ENCODE measurements around the gene MGMT.

The MGMT gene

DNA sequence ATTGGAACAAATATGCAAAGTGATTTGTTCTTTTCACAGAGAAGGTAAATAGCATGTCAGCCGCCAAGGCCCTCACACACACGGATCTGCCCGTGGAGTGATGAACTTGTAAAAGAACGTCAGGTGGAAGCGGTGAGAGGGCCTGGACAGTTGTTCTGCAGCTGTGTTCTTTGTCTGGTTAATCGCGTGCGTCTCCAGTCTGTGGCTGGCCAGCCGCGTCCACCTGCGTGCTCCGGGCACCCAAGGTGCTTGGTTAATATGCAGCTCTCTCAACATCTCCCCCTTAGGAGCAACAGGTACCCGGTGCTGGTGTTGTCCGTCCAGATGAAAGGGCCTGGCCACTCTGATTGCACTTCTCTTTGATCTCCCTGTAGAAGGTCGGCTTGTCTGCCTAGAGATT, 162.9 kb downstream of the MGMT start:
- DNase-seq, result no peak

DNA sequence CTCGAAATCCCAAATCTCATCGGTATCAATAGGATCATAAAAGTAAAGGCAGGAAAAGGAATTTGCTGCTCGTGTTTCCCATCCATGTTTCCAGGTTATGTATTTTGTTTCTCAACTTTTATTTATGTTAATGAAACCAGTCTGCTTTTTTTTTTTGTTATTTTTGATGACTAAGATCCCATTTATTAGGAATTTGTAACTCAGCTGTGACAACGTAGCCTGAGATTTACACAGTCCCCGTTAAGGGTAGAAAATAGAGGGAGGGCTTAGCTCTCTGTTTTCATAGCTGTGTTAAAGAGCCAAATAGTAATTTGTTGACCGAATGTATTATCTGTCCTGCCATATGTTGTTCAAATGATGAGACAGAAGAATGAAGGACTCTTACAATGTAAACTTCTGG, 164.0 kb downstream of the MGMT start:
- no peak for DNase-seq

DNA sequence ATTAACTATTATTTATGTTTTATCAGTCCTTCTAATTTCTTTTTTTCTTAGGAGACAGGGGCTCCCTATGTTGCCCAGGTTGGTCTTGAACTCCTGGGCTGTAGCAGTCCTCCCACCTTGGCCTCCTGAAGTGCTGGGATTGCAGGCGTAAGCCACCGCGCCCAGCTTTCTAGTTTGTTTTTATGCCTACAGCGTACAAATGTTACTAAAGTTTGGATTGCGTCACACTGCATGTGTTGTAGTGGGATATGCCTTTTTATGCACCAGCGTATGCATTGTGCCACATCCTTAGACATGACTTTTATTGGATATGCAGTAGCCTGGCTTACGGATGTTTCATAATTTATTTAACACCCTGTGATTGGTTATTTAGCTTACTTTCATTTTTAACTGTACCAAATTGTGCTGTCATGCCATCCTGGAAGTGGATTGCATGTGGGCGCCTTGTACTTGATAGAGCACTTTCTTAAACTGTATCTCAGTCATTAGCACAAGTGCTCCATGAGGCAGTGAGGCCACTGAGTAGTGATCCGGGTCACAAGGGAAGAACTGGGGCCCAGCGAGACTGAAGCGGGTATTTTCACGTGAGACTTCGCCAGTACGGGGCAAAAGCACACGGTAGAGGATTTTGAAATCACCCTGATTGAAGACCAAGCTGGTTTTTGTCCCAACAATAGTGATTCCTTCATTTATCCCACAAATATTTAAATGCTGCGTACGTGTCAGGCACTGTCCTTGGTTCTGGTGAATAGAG, 165.0 kb downstream of the MGMT start:
- DNase-seq, result no peak

DNA sequence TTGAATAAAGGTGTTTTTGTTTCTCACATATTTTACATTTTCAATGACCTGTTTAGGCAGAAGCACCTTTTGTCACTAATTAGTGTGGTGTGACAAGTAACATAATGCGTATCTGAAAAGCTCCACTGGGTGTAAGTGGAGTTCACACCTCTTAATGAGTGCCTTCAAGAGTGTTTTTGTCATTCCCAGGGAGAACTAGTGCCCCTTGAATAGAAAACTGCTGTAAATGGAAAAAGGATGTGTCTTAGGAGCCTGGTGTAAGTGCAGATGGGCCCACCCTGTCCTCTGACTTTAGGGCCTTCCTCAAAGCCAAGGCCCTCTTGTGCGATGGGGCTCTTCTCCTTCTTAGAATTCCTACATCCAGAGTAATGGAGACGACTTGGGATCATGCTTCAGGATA, 170.0 kb downstream of the MGMT start:
- no peak for DNase-seq

DNA sequence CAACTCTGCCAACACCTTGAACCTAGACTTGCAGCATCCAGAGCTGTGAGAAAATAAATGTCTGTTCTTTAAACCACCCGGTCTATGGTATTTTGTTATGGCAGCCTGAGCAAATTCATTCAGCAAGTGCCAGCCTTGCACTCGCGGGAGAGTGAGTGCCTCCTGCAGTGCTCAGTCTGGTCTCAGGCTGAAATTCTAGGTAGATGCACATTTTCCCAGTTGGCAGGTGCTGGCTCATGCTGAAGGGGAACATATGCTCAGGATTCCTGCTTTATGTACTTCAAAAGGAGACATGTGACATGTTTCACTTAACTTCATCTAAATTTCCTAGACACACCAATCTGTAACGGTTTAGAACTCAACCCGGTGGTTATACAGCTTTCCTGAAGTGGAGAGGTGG, 170.8 kb downstream of the MGMT start:
- no peak for DNase-seq

DNA sequence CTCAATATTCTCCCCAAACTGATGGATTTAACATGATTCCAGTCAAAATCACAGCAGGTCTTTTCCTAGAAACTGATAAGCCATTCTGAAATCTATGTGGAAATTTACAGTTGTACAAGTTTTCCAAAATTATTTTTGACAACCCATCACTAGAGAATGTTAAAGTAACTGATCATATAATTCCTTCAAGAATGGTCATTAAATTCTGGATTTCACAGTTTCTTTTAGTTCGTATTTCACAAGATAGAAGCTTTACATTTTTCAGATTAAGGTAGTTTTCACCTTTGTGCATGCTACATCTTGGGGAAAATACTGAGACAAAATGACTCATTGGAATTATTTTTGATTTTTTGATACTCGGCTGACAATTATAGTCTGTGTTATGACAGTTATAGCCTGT, 174.3 kb downstream of the MGMT start:
- DNase-seq, result no peak

DNA sequence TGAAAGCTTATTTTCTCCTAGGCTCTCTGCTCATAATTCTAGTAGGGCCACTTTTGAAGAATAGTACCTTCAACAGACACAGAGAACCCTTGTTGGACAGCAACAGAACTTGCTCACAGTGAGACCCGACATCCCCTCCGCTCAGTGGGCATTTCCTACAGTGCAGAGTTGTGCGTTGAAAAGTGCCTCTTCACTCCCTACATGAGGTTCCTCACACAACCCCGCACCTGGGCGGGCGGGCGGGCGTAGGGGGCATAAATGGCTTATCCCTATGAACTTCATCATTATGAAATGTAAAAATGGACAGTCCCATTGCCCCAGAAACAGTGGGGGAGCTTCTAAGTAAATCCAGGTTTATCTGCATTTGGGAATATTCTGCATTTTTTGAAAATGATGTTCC, 174.9 kb downstream of the MGMT start:
- DNase-seq, result no peak

DNA sequence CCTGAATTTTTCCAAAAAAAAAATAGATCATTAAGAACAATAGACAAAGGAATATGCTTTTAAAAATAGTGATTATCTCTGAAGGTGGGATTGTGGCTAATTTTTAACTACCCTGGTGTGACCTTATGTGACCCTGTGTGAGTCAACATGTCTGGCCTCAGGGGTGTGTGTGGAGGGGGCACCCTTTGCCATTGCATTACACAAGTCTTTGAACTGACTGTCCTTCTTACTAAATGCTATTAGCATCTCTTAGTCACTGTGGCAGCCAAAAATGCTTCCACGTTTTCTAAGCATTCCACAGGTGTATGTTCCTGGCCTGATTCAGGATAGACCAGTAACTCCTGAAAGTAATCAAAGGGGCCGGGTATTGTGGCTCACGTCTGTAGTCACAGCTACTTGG, 175.4 kb downstream of the MGMT start:
- no peak for DNase-seq

DNA sequence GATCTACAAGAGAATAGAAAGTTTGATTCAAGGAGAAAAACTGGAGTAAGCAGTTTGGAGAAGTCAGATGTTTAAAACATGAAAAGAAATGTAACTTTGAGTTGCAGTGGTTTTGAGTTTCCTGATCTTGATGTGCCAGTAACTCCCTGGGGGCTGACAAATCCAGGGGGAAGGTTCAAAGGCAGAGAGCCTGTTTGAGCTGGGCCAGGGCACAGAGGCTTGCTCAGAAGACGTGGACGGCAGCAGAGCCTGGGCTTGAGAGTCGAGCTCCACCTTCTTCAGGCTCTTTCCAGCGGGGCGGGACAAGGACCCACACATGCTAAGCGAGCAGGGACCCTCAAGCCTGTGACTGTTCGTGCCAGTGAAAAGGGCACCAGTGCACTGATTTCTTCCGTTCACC, 176.2 kb downstream of the MGMT start:
- no peak for DNase-seq

DNA sequence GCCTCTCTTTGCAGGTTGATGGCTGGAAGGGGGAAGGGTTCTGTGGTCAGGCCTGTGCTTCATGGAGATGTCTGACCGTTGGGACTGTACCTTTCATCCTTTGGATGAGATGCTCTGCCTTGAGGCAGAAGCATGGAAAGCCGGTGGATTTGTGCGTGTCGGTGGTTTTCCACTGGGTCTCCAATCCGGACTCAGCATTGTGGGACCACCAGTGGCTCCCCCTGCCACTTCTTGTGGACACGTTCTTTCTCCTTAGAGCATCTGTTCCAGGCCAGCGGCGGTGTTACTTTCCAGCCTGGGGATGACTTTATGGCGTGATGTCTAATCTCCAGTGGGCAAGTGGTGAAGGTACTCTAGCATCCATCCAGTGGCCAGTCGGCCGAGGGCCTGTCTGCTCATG, 178.4 kb downstream of the MGMT start:
- no peak for DNase-seq

DNA sequence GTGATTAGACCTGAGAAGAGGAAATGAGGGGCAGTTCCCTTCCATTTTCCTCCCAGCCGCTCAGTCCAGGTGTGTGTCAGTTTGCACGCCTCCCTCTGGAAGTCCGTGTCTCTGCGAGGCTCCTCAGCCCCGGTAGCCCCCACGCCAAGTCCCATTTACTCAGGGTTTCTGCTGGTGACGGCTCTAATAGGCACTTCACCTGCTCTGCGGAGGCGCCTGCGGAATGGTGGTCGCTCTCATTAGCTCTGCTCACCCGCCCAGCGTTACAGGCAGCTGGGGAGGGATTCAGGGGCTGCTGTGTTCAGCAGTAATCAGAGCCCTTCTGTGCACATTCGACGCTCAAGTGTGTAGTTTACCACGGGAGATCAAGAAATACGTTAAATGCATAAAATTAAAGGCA, 179.9 kb downstream of the MGMT start:
- DNase-seq, result no peak

DNA sequence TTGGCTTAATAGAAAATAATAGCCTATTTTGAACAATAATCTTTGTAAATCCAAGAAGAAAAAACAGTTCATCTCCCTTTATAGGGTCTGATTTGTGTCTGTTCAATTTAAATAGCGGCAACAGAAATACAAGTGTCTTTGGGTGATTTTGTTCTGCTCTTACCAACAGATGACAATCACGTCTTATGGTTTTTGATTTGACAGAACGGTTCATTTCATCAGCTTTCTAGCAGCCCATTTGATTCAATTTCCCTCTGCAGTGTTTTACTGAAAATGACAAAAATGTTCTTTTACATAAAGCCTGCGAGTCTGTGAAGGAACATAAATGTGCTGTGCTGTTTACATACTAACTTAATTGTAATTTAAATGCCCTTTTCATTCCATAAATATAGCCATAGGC, 180.5 kb downstream of the MGMT start:
- no peak for DNase-seq

DNA sequence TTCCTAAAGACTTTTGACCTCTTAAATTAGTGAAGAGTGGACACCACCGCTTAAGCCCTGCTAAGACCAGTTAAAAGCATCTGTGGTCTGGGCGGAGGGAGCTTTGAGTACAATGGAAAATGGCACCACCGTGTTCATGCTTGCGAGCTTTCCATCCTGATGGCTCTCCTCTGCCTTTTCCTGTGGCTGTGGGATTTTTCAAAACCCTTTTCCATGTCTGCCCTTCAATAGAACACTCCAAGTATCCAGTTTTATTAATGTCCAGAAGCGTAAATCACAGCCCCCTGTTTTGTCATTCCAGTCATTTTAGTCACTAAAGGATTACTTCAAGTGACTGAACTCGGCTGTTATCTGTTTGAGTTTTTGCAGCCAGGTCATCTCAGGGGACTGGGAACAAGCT, 181.8 kb downstream of the MGMT start:
- DNase-seq, result no peak

DNA sequence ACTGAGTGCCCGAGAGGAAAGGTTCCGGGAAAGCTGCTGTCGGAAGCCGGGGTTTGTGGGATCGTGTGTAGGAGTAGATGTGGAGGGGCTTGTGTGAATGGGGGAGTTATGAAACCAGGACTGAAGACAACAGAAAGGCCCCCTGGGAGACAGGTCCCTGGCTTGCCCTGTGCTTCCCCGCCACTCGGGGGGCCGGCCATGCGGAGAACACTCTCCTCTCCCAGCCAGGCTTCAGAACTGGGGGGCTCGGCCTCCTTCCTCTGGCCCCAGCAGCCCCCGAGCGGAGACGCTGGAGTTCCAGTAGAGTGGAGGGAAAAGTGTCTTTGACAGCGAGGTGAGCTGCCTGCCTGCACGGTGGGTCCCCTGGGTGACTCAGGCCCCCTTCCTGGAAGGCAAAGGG, 185.0 kb downstream of the MGMT start:
- DNase-seq, result no peak

DNA sequence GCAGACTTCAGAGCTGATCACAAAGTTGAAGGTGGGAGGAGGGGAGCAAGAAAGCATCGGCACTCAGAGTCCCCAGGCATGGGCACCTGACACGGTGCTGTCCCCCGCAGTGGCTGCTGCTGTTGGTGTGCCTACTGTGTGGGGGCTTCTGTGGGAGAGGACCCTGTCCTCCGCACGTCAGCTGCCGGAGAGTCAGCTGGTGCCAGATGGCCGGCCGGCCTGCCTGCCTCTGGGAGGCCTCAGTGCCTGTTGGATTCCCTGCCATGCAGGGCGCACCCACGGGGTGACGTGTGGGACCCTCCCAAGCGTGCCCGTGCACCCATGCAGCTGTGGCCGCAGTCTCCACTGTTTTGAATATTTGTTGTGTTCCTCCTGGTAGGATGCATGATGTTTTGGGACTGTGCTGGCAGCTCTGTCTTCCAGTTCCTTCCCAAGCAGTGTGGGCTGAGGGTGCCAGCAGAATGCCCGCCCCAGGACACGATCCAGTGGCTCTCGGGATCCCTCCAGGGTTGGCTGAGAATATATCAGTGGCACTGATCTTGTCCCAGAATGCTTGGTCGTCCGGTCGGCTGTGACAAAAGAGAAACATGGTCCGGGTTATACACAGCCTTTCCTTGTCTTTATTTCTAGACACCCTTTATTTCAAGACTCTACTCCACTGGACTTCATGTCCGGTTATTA, 185.6 kb downstream of the MGMT start:
- no peak for DNase-seq

DNA sequence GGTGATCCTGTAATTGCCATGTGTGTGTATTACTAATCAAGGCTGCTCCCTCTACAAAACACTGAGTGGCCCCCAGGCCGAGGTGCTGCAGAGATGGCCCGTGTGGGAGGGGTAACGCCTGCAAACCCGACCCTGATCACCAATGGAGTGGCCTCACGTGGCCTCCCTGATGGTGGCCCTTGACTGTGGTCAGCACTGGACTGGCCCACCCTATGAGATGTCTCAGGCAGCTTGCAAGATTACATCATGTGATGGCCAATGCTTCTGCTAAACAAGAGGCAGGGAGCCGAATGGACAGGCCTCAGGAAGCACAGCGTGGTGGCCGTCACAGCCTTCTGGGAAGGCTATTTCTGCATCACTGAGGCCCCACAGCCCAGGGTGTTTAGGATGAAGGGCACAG, 186.4 kb downstream of the MGMT start:
- DNase-seq, result no peak

DNA sequence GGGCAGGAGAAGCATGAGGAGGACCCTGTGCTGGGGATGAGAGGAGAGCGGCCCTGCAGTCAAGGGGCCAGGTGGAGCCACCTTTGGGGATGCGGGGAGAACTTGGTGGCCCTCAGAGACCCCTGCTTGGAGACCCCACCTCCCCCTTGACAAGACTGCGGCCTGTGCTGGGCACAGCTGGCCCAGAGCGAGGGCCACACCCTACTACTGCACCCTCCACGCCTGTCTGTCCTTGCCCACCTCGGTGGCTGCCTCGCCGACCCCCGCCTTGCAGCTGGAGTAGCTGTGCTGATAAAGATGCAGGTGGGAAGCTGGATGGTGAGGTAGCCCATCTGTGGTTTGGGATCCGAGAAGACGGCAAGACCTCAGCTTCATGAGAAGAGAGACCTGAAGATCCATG, 186.8 kb downstream of the MGMT start:
- no peak for DNase-seq

DNA sequence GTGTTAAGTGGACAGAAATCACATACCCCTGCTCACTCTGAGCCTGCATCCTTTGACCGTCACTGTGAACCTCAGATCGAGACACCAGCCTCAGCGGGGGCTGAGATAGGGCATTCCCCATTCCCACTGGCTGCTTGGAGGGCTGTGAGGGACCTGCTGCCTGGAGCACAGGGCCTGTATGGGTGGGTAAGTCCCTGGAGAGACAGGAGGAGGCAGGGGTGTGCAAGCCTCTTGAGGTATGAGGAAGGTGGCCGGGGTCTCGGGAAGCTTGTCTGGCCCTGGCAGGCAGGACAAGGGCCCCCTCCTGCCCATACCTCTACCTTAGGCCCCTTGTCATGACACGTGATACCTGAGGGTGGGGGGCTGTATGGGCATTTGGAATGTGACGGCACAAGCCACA, 187.4 kb downstream of the MGMT start:
- DNase-seq, result no peak

DNA sequence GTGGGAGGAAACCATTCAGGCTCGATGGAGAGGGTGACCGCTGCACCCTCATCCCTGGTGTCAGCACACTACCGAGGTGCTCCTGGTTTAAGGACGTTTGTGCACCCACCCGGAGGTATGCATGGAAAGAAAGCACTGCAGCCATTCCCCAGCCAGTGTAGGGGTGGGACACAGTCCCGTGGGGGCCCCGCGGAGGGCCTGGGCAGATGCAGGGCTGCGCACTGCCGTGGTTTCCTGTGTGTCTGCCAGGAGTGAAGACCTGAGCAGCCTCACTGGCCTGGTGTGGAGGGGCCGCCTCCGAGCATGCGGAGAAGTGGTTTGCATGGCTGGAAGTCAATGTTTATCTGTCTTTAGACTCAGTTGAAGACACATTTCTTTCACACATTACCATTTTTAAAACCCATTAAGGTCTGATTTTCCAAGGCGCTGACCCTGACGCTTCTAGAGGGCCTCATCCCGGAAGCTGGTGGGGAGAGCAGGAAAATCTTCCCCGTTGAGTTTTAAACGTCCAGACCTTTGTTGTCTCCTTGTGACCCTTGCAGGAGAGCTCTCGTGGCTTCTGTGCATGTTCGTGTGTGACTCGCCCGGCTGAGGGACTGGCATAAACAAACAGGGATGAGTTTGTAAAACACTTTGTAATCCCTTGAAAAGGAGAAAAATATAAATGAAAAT, 188.1 kb downstream of the MGMT start:
- no peak for DNase-seq

DNA sequence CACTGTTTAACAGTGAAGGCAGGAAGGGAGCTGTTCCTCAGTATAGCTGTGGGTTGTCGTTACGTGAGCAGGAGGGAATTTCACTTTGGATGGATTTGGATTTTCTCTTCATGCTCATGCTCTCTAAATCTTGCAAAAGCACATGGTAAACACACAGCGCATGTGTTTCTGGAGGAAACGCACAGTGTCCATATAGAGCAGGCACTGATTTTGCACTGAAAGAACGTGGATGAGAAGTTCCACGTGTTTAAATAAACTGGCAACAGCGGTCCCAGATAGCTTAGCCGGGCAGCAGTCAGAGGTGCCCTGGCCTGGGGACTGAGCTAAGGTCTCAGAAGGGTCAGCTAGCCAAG, 188.6 kb downstream of the MGMT start:
- DNase-seq, result no peak

DNA sequence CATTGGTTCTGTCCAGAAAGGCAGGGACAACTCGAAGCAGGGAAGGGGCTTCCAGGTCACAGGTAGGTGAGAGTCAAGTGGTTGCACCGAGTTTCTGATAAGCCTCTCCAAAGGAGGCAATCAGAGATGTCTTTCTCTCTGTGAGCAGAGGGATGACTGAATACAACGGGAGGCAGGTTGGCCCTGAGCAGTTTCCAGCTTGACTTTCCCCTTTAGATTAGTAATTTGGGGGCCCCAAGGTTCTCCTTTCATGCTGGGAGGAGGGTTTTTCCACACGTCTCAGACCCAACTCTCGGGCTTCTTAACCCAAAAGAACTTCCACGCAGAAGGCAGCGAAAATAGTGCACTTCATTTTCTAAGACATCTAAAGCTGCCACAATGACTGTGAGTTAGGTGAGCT, 189.6 kb downstream of the MGMT start:
- DNase-seq, result no peak

DNA sequence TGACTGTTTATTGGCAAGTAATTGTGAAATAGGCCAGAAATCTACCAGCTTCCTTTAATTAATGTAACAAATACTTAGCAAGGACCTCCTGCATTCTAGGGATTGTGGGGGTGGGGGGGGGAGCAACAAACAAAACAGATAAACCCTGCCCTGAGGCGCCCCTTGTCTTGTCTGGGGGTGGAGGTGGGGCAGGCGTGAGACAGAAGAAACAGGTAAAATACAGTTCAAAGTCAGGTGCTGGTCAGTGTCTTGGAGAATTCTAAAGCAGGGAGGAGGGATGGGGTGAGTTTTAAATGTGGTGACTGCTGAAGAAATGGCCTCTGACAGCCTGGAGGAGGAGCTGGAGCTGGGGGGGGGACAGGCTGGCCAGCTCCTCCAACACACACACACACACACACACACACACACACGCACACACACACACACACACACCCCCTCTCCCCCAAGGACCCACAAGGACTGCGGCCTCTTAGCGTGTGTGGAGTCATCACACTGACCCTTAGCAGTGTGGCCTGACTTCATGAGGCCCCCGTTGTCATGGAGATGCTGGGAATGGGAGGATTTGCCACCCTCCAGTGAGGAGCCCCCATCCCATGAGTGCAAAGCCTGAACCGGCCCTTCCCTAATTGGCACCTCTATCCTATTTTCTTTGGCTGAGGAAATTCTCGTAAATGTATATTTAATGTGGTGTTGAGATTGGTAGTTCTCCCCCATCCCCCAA, 190.4 kb downstream of the MGMT start:
- DNase-seq, result no peak

DNA sequence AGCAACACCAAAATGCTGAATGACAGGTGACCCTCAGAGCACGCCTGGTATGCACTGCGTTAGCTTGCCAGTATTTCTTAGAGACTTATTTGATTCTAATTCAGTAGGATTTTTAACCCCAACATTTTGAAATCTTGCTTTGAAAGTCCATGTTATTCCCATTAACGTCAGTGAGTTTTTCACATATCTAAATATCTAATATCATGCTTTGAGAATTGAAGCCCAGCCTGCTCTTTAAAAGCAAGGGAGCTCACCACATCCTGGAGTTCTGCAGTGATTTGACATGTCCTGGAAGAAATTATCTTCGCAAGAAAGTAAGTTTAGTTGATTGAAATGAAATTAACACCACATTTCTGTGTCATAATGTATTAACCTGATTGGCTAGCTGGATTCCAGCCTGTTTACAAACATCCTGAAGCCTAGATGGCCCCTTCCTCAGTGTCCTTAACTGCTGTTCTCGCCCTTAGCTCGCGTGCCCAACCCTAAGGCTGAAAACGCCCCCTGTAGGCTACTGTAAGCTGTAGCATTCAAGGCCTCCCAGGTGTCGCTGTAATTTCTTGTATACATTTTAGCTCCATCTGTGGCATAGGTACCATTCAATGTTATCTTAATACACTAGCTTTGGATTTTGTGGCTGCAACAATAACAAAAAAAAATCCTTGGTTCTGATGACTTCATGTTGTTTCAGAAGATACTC, 191.5 kb downstream of the MGMT start:
- no peak for DNase-seq
